Activated CD8-positive, alpha-beta memory T cell treated with anti-CD3 and anti-CD28 coated beads, Interleukin-2, amount 50 U/mL, for 24 hours (primary cell): ENCODE data around the gene ATP8B3.
"Not testable (repeated sequence)": the region's sequence is repeated elsewhere in the genome, so short reads cannot be mapped to it uniquely, and the experiment has no call there.

Experiments
- DNase-seq: peaks from one replicate; pipeline ENCODE4 v3.0.0-alpha.2; 2020; ENCODE audit errors: extremely low read depth

The ATP8B3 gene

GRCh38 chr19:1797313-1797712 lies 14.8 kb downstream of the ATP8B3 start:
- DNase-seq, result not testable (repeated sequence)

GRCh38 chr19:1796395-1797142 lies 15.5 kb downstream of the ATP8B3 start:
- DNase-seq, result no peak

DNA sequence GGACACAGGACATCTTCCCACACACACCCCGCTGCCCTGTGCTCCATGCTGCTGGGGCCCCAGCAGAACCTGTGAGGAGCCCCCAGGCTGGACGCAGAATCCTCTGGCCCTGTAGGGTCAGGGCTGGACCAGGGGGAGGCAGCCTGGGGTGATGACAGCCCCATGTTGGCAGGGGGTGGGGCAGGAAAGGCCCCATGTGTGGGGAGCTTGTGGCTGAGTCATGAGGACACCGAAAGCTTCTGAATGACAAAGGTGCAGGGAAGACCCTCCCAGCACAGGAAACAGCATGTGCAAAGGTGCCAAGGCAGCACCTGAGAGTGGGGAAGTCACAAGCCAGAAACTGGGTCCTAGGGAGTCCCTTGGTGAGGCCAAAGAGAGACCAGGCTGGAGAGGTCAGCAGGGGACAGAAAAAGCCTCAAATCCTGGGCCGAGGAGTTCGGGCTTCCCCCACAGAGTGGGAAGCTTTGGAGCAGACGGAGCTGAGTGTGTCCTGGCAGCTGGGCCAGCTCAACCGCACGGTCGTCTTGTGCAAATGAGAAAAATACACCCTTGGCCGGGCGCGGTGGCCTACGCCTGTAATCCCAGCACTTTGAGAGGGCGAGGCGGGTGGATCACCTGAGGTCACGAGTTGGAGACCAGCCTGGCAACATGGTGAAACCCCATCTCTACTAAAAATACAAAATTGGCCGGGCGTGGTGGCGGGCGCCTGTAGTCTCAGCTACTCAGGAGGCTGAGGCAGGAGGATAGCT lies 17.5 kb downstream of the ATP8B3 start:
- DNase-seq, result no peak

GRCh38 chr19:1791879-1792278 lies 20.2 kb downstream of the ATP8B3 start:
- DNase-seq, result no peak

- DNase-seq, result no peak
These were observed 21.9 kb downstream of the ATP8B3 start for GRCh38 chr19:1790054-1790792.

- no peak for DNase-seq
These were observed 22.6 kb downstream of the ATP8B3 start for GRCh38 chr19:1789261-1790041.

GRCh38 chr19:1787116-1787515 lies 25.0 kb downstream of the ATP8B3 start:
- no peak for DNase-seq

- no peak for DNase-seq
These were observed 25.4 kb downstream of the ATP8B3 start for GRCh38 chr19:1786668-1787067.

- no peak for DNase-seq
These were observed 26.8 kb downstream of the ATP8B3 start for GRCh38 chr19:1785310-1785709.

GRCh38 chr19:1783874-1784273 lies 28.2 kb downstream of the ATP8B3 start:
- DNase-seq, result no peak

- DNase-seq, result no peak
These were observed 28.7 kb downstream of the ATP8B3 start for GRCh38 chr19:1783354-1783753.

DNA sequence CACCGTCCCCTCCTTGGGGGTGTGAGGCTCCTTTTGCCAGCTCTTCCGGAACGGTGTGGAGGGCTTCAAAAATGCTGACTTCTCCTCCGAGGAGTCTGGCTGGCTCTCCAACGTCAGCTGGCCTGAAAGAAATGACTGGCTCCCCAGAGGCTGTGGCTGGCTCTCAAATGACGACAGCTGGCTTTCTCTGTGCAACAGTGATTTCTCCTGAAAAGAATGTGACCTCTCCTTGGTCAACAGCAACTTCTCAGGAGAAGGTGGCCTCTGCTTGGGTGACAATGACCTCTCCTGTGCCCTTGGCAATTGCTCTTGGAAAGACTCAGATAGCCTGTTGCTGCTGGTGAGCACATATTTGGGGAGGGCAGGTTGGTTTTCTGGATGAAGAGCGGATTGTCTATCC lies 29.6 kb downstream of the ATP8B3 start:
- DNase-seq, result no peak

DNA sequence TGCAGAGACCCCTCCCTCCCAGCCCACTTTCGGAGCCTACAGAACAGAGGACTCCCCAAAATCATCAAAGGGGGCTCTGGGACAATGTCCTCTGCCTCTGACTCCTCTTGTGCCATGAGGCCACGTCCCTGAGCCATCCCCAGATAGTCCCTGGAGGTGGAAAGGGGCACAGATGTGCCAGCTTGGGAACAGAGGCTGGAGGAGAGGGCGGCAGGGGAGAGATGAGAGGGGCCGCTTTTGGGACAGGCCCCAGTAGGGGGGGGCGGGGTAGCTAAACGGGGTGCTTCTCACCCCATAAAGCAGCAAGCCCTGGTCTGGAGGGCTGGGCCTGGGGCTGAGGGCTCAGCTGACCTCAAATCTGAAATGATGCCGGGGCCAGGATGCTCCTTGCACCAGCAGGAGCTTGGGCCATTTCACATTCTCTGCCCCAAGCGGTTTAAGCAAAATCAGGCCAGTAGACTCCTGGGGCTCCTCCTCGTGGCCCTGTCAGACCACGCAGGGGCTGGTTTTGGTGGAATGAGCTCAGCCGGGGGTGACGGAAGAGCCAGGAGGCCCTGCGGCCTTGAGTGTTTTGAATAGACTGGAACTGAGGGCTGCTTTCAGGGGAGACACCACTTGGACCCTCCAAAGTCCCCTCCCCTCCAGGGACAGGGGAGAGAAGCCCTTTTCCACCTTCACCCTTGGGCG lies 31.7 kb downstream of the ATP8B3 start:
- DNase-seq, result no peak

DNA sequence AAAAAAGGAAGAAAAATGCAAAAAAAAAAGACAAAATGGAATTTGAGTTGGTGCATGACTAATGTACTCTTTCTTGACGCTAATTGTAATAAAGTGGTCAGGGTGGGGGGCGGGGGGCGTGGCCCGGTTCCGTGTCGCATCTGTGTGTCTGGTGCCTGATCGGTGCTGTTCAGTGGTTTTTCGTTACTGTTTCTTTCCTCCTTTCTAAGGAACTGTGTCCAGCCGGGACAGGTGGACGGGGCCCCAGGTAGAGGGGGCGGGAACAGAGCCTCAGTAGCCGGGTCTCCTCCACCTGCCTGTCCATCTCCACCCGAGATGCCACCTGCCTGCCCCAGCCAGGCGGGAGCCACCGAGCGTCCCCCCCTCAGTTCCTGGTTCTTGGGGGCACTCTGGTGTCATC lies 32.5 kb downstream of the ATP8B3 start:
- DNase-seq, result no peak

- no peak for DNase-seq
These were observed 34.9 kb downstream of the ATP8B3 start for GRCh38 chr19:1777149-1777548.

- DNase-seq, result no peak
These were observed 35.4 kb downstream of the ATP8B3 start for GRCh38 chr19:1776606-1777147.

DNA sequence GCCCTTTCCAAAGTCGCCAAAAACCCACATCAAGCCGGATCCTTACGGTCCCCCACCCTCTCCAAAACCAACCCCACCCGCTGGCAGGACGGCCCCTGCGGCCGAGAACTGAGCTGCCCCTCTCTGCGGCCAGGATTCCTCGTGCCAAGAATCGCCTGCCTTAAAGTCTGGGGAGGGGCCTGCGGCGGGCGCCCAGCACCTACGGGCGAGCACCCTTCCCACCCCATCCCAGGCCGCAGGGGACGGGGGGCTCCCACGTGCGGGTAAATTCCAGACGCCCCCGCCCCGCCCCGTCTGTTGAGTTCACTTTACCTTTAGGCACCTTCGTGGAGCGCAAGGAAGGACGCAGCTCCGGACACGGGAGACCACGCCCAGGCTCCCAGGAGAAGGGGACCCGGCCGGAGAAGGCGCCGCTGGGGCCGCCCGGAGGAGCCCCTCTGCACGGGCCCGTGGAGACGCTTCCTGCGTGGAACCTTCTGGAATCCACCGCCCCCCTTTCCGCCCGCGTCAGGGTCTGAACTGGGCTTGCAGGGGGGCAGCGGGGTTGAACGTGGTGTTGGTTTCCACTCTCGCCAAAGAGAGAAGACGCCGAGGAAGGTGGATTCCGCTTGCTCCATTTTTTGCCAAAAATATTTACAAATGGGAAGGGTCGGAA lies 36.0 kb downstream of the ATP8B3 start:
- no peak for DNase-seq

GRCh38 chr19:1774989-1775772 lies 36.9 kb downstream of the ATP8B3 start:
- DNase-seq, result no peak

- DNase-seq, result no peak
These were observed 38.9 kb downstream of the ATP8B3 start for GRCh38 chr19:1773184-1773583.
